Measurements from ENCODE around the gene STRN3.
A peak's percentile ranks its signal among the peaks of the same experiment; 100 is the strongest.
"Not testable (repeated sequence)": the region's sequence is repeated elsewhere in the genome, so short reads cannot be mapped to it uniquely, and the experiment has no call there.

STRN3 gene

GRCh38 chr14:31010935-31011334, 15.2 kb downstream of the STRN3 start:
- DNase-seq = no peak
- intact Hi-C loops (cut with DNase I) = no loop called here

GRCh38 chr14:31009836-31010574, 16.2 kb downstream of the STRN3 start:
- intact Hi-C loops (cut with DNase I) = no loop called here
- no peak for DNase-seq

GRCh38 chr14:31006703-31007102, 19.5 kb downstream of the STRN3 start:
- DNase-seq = no peak
- intact Hi-C loops (cut with DNase I) = no loop called here

GRCh38 chr14:31004007-31004406, 22.2 kb downstream of the STRN3 start:
- DNase-seq; intact Hi-C loops (cut with DNase I): not testable (repeated sequence)

- intact Hi-C loops (cut with DNase I) = no loop called here
- DNase-seq = no peak
Measured at GRCh38 chr14:31003284-31003683, 22.9 kb downstream of the STRN3 start.

- intact Hi-C loops (cut with DNase I) = no loop called here
- DNase-seq = no peak
Measured at GRCh38 chr14:31001339-31001658, 24.9 kb downstream of the STRN3 start.

- intact Hi-C loops (cut with DNase I) = no loop called here
- no peak for DNase-seq
Measured at GRCh38 chr14:31000629-31001338, 25.4 kb downstream of the STRN3 start.

GRCh38 chr14:30999038-30999773, 27.0 kb downstream of the STRN3 start:
- intact Hi-C loops (cut with DNase I) = no loop called here

GRCh38 chr14:30998100-30998706, 28.0 kb downstream of the STRN3 start:
- no peak for DNase-seq
- intact Hi-C loops (cut with DNase I) = no loop called here

More at GRCh38 chr14:30999038-30999773, 27.0 kb downstream of the STRN3 start:
- DNase-seq = no peak

- intact Hi-C loops (cut with DNase I) = no loop called here
- no peak for DNase-seq
Measured at GRCh38 chr14:30996892-30997659, 29.1 kb downstream of the STRN3 start.

GRCh38 chr14:30995689-30996088, 30.5 kb downstream of the STRN3 start:
- intact Hi-C loops (cut with DNase I) = no loop called here
- DNase-seq = no peak

GRCh38 chr14:30994681-30995620, 31.2 kb downstream of the STRN3 start:
- no peak for DNase-seq
- intact Hi-C loops (cut with DNase I) = no loop called here

- DNase-seq = no peak
- intact Hi-C loops (cut with DNase I) = no loop called here
Measured at GRCh38 chr14:30993071-30993470, 33.1 kb downstream of the STRN3 start.

GRCh38 chr14:30991408-30991807, 34.8 kb downstream of the STRN3 start:
- intact Hi-C loops (cut with DNase I) = no loop called here
- no peak for DNase-seq

GRCh38 chr14:30990770-30991169, 35.4 kb downstream of the STRN3 start:
- no peak for DNase-seq
- intact Hi-C loops (cut with DNase I) = no loop called here

GRCh38 chr14:30988509-30988908, 37.7 kb downstream of the STRN3 start:
- intact Hi-C loops (cut with DNase I) = no loop called here
- DNase-seq = no peak

- peak in 9 of 42 donors; percentile 4 to 48 (median 14) for DNase-seq
- intact Hi-C loops (cut with DNase I) = no loop called here
Measured at GRCh38 chr14:30985796-30986195, 40.4 kb downstream of the STRN3 start.

GRCh38 chr14:30983858-30984257, 42.3 kb downstream of the STRN3 start:
- intact Hi-C loops (cut with DNase I) = no loop called here
- no peak for DNase-seq
